T-helper 9 cell (primary cell): Measurements from ENCODE around the gene IRS2.

Experiments
- DNase-seq: peaks from one replicate; pipeline ENCODE4 v3.0.0-alpha.2; 2020

IRS2 gene

DNA sequence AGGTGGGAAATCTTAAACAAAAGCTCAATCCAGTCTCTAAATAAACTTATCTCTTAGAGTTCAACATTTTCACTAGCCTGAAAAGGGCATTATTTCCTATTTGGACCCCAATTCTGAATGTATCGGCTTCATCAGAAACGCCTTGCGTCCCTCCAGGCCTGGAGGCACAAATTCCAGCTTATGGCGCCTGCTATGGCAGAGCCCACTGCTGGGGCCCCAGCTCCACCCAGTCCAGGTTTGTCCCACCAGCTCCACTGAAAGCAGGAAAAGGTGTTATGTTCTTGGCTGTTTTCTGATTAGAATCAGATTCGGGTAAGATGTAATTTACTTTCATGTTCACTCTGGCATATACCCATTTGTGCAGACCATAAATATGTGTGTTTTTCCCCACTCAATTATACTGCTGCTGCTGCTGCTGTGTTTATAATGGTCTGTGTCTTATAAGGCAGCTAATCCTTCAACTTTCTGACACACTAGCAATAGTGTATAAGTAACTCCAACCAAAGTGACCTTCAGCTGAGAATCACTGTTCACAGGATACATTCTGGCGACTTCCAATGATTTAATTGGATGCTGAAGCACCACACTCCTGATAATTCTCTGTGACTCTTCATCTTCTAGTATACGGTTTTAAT is 6.4 kb downstream of the IRS2 start:
- DNase-seq = no peak

DNA sequence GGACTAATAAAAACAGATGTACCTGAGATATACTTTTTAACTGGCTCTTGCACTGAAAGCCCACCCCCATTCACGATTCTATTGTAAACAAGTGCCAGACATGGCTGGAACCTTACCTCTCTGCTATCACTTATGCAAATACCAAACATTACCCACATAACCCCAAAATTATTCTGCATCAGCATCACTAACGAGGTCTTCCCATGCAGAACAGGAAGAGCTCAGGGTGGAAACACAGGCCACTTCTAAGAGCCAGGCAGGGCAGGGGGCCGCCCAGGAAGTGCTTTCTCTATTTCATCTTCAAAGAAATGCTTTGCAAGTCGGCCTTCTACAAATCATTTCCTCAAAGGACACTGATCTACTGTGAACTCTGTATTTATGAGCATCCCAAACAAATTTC is 7.3 kb downstream of the IRS2 start:
- DNase-seq = peak; percentile 44

DNA sequence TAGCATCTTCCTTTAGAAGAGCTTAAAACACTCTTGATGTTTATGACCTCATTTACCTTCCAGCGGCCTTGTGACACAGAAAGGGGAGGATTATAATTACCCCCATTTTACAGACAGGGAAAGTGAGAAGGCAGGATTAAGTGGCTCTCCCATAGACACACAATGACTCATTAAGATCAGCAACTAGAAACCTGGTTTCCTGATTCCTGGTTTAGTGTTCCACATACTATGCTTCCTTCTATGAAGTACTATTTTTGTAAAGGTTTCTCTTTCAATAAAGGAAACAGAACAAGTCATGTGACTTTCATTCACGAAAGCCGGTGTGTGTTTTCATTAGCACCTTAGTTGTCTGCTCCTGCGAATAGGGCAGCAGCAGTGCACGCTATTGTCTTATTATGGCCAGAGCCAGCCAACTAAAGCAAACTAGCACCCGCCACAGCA is 8.3 kb downstream of the IRS2 start:
- DNase-seq = no peak

DNA sequence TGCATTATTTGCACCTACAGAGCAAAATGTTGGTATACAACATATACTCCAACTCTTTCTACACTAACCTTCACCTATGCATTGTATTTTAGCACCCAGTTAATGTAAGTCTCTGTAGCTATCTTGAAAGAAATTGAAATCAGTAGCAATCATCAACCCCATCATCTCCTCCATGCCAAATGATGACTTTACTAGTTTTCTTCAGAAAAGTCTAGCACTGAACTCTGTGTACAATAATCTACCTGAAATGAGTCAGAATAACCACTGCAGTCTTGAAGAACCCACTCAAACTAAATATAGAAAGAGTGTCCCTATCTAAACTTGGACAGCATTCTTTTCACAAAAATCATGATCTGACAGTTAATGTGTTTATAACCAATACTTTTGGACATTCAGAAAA is 9.8 kb downstream of the IRS2 start:
- no peak for DNase-seq

DNA sequence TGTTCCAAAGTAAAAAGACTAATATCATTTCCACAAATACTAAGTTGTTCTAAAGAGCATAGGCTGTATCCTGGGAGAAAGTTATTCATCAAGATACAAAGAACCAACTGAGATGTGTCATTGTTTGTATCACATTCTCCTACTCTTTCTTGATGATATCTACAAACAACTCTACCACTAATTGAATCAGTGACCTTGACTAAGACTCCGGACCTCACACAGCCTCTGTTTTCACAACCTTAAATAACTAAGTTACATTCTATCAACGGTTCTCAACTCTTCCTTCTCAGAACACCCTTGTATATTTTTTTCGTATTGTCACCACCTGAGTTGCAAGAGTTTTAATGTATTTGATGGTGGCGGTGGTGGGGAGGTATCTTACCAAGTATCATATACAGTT is 12.6 kb downstream of the IRS2 start:
- DNase-seq = no peak

DNA sequence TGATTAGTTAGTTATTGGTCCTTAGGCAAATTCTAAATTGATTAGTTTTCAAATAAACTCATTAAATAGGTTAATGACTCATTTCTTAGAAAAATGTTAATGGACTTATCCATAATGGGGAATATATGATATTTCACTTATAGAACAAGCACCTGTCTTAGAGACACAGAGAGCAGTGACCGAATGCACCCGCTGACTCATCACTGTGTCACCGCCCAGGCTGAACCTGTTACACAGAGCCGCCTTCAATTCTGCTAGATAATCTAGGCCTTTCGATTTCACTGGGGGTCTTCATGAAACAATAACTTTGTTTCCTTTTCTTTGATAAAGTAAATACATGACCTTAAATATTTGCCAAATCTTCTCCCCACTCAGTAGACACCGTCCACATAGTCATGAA is 13.1 kb downstream of the IRS2 start:
- DNase-seq = no peak

DNA sequence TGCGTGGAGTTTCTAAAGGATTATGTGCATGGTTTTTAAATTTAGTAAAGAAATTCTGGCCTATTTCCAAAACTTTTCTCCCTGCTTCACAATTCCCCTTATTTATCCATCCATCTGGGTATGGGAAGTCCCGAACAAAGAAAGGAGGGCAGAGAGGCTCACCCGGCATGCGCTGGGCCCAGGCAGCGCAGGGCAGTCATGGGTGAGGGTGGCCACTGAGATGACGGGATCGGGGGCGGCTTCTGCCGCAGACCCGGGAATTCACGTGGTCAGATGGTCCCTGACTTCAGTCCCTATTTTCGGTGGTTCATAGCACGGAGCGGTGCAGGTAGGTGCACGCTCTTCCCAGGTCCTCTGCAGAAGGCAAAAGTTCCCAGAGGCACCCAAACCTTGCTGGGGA is 14.5 kb downstream of the IRS2 start:
- DNase-seq = no peak

DNA sequence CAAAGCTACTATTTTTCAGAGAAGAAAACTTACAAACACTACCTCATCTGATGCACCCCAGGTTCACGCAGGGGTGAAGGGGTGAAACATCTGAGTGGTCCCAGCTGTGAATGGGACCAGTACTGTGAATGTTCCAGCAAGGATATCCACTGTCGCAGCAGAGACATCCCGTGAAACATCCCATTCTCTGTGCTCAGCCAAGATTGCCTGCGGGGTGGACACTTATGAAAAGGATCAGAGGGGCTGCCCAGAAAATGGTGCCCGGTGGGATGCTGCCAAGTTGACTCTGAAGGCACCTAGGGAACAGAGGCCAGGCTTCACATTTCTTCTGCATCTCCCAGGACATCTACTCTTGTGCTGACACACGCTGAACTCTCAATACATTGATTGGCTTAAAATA is 15.9 kb downstream of the IRS2 start:
- no peak for DNase-seq

DNA sequence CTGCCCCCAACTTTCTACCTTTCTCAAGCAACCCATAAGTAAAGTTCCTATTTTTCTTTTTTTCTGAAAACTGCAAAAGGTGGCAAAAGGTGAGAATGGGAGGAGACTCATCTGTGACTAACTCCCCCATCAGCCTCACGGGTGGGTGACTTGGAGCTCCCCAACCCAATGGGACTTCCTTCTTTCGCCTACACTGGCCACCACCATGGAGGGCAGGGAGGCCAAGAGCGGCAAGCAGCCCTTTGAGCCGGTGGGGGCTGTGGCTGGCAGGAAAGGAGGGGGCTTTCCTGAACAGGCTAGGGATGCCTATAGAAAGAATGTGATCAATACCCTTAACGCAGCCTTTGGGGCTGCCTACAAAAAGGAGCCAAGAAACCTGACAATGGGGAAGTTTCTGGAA is 16.5 kb downstream of the IRS2 start:
- DNase-seq = no peak

DNA sequence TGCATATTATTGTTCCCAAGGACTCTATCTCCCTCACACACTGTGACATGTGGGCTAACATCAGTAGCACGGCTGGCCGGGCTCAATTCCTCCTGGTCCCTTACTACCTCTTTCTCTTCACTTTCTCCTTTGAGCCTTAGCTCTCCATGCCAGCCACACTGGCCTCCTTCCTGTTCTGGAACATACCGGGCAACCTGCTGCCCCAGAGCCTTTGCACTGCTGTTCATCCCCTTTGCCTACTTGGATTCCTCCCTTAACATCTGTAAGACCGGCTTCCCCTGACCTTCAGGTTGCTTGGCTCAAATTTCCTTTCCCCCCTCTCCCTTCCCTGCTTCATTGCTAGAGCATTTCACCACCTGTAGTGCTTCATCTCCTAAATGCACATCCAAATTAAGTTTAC is 17.1 kb downstream of the IRS2 start:
- no peak for DNase-seq

DNA sequence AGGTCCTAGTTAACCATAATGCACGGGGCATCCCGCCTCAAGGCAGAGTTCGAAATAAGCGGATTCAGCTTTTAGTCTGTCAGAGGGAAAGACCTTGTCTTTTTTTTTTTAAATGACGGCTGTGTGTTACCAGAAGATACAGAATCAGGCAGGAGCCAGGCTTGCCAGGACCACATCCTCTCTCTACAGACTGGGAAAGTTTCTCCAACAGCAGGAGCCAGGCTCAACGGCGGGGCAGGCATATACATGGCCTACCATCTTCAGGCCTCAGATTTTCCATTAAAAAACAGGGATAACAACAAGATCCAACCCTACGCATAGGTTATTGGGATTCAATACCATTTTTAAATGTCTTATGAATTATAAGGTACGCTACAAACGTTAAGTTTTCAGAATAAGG is 17.8 kb downstream of the IRS2 start:
- no peak for DNase-seq

DNA sequence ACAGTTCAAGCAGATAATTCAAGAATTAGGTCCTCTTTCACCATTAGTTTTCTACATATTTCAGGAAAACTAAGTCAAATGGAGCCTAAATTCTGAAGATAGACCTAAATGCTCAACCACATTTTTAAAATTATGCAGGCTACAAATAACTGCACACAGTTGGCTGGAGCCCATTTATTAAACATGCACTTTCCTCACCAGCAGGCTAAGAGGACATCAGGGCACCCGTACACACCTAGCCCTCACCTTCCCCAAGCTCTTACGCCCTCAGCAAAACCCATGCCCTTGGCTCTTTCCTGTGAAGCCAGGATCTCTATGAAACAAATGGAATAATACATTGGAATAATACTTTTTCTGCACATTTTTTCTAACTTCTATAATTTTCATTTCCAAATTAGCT is 18.2 kb downstream of the IRS2 start:
- DNase-seq = no peak

DNA sequence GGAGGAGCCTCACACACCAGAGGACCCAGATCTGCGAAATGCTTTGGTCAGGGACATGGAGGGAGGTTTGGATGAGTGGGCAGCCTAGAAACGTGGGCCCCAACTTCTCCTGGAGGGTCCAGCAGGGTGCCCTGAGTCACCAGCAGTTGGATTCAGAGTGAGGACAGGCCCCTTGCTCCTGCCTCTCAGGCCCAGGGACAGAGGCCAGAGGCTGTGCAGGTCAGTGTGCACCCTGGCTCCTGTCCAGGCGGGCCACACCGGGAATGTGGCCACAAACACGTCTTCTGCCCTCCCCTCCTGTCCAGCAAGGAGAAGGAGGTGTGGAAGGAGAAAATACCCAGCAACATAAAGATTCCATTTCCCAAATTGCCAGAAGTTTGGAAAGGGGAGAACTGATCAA is 19.4 kb downstream of the IRS2 start:
- DNase-seq = no peak

DNA sequence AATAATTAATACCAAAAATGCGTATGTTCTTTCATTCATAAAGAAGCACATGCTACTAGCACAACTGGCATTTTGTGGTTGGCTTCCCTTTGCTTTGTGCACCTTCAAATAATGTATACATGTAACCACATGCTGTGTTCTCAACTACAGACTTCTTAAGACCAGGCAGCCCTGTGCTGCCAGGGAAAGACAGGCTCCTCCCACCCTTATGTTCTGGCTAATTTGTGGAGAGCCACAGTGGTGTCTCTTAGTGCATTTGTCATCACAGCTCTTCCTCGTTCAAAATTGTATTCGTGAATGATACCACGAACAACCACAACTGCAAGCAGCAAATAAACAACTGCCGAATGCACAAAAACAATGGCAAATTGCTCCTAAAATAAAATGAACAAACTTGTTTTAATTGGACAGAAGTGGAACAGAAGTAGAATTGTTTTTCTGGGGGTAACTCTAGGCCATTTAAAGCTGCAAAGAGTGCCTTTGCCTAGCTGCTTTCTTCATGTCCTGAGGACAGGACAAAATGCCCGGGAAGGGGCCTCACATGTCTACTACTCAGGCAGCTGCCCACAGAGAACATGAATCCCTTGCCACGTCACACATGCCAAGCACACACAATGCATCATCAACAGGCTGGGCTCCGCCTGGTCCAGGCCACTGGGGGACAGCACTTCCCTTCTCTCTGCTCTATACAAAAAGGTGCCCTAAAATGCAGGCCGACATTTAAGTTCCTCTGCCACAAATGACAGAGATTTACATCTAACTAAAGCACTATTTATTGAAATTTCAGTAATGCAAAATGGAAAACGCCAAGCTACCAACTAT is 21.7 kb downstream of the IRS2 start:
- DNase-seq = no peak

DNA sequence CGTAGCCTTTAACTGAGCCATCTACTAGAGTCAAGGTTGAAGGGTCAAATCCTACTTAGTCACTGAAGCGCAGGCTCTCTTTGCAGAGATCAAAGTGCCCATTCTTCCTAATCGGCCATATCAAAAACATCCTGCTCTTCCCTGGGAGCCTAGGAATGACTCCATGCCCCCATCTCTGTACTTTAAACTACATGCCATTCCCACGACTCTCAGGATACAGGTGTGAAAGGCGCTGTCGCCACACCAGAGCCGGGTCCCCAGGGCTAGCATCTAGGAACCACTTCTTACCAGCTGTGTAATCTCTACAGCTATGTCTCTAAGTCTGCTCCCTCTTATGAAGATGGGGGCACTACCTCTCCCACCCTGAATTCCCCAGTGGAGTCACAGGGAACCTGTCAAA is 22.3 kb downstream of the IRS2 start:
- no peak for DNase-seq

DNA sequence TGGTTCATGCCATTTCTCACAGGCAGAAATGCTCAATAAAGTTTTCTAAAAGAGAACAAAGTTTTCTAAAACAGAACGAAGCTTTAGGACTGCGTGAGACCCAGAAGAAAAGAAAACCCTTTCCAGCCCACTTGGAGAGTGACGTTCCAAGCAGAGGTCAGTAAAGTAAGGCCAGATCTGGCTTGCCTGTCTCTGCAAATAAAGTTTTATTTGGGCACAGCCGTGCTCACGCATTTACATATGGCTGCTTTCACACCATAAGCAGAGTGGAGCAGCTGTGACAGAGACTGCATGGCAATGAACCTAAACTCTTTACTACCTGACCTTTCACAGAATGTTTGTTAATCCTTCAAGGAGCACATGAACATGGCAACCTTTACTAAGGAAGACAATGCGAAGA is 23.6 kb downstream of the IRS2 start:
- no peak for DNase-seq

DNA sequence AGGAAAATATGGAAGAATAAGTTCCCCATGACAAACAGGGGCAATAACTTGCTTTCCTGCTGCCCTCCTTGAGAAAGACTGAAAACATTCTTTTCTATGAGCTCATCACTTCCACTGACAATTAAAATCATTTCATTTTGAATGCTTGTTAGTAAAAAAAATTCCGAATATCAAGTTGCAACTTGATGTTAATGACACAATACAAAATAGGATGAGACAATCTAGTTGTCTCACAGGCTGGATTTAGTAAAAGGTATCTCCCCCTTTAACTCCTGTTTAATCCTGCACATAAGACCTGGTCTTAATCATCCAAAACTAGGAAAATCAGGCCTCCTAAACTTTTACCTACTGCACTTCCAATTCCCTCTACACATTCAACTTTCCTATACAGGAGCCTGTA is 24.7 kb downstream of the IRS2 start:
- no peak for DNase-seq

DNA sequence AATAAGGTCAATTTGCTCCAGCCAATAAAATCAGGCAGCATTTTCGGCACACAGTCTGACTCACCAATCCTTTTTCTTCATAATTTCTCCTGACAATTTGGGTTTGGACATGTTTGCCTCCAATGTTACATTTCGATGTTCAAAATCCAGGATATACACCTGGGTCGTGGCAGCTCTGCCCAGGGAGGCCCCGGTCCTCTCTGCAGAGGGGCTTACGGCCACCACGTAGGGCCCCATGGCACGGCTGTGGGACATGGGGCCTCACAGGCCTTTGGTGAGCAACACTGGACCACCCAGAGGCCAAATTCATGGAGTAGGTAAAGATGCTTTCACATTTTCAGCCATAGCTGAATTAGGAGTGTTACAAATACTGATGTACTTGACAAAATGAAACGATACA is 25.4 kb downstream of the IRS2 start:
- DNase-seq = no peak

DNA sequence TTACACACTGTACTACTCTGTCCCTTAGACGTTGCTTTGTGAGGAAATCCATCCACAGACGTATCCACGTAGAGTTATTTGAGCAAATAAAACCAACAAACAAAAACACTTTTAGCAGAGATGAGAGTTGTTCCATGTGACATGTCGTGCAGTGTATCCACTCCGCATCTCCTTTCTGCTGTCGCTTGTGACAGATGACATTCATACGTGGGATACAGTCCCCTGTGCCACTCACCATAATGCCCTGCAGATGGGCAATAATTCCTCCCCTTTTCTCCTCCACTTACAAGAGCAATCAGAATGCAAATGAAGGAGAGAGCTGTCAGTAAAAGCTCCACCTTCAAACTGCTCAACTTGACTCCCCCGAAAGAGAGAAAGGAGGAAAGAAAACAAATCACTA is 26.0 kb downstream of the IRS2 start:
- no peak for DNase-seq

DNA sequence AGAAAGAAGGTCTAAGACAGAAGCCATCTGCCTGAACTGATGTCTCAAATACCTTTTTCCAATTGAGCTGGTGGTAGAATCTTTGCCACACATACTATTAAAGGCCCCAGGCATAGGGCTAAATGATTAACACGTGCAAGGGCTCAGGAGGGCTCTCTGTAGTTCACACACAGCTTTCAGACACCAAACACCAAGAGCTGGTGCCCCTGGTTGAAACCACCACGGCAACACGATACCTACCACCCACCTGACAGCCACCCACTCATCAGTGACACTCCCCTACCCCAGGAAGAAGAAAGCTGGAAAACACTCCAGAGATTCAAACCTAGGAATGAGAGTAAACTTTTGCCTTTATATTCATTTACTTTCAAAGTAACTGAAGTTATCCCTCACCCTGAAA is 26.8 kb downstream of the IRS2 start:
- no peak for DNase-seq

DNA sequence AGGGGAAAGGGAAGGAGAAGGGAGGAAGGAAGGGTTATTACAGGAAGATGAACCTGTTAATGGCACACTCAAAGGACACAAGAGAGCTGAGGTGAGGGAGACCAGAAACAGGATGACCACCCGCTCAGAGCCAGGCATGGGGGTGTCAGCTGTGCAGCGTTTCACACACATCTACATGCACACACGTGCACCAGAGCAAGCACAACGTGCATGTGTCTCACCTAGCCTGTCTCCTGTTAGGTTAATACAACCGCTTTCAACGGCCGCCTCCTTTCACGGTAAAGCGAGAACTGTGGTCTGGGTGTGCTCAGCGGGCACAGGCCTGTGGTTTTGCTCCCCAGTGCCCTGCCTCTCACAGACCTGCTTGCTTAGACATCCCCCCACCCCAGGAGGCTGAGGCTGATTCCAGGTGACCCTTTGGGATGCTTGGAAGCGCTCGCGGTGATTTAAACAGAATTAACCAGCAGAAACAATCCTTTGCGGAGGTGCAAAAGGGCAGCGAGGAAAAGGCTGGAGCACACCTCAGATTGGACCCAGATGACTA is 27.4 kb downstream of the IRS2 start:
- no peak for DNase-seq

DNA sequence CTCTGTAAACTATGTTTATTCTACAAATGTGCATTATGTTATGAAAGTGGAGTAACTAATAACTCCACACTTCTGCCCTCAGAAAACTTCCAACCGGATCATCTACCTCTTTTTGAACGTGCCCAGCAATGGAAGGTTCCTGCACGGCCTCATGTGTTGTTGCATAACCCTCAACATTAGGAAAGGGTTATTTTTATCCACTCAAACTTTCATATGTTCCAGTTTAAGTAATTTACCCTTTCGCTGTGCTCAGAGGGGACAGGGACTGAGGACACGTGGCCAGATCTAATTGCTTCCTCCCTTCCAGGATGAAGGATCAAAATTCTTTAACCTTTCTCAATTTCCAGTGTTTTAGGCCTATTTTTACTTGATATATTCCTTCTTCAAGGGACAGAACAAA is 29.6 kb downstream of the IRS2 start:
- DNase-seq = no peak

DNA sequence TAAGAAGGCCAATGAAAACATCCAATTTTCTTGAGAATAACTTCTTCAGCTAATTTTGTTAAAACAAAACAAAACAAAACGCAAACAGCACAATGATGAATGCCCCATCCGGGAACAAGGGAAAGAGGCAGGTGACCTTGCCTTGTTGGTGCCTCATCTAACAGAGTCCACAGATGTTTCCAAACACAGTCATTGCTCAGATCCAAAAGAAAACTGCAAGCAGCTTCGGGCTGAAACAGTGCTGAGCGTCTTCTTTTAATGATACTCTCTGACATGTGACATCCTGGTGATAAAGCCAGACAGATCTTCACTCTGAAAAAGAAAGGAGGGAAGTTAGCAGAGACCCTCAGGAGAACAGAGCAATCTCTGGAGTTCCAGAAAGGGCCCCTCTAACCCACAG is 30.4 kb downstream of the IRS2 start:
- DNase-seq = no peak

DNA sequence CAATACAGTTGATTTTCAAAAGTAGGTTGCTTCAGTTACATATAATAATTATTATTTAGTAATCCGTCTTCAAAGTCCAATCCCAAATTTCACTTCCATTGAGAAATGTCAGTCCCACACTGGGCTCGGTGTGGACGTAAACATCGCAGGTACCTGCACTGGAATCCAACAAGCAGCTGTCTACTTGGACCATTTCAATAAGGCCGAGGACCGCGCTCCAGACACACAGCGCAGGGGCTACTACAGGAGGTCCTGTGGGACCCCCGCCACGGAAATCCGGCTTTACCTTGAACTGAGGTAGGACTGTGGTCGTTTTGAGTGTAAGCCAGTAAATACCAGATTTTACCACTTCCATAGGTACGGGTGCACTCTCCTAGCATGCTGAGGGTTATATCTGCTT is 30.8 kb downstream of the IRS2 start:
- no peak for DNase-seq

DNA sequence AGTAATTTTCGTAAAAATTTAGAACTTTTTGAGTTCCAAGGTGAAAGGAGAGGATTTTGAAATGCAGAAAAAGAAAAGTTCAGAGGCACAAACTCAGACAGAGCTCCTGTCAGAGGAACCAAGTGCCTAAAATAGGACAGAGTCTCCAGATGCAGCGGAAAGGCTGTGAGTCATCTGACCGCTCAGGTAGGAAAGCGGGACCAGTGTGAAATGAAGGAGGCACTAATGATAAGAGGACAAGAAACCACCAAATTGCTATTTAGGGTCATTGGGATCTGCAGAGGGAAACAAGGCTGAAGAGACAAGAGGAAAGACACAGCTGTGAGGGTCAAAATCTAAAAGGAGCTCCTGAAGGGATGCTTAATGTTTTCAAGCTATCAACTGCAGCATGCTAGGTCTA is 34.9 kb downstream of the IRS2 start:
- DNase-seq = no peak
